ENCODE measurements around the gene CRACR2A.

CRACR2A gene

DNA sequence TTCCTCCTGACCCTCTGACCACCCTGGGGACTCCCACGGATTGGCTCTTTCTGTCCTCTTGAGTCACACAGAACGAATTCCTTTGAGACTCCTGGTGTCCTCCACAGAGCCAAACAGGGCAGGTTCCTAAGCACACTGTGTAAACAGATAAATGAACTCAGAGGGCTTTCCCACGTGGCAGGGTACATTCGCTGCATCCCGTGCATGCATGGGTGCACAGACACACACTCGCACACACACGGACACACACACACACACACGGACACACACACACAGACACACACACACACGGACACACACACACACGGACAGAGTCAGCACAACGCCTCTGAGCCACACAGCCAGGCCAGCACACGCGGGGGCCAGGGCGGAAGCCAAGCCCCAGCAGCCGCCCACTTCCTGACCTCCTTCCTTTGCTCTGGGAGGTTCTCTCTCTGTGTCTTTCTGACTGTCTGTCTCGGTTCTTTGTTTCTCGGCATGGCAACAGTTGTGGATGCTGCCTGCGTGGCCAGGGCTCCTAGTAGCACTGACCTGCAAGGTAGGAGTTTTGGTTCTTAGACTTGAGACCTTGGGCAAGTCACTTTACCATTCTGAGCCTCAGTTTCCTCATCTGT, 706 bp downstream of the CRACR2A start:
- DNase-seq, result peak; percentile 85

DNA sequence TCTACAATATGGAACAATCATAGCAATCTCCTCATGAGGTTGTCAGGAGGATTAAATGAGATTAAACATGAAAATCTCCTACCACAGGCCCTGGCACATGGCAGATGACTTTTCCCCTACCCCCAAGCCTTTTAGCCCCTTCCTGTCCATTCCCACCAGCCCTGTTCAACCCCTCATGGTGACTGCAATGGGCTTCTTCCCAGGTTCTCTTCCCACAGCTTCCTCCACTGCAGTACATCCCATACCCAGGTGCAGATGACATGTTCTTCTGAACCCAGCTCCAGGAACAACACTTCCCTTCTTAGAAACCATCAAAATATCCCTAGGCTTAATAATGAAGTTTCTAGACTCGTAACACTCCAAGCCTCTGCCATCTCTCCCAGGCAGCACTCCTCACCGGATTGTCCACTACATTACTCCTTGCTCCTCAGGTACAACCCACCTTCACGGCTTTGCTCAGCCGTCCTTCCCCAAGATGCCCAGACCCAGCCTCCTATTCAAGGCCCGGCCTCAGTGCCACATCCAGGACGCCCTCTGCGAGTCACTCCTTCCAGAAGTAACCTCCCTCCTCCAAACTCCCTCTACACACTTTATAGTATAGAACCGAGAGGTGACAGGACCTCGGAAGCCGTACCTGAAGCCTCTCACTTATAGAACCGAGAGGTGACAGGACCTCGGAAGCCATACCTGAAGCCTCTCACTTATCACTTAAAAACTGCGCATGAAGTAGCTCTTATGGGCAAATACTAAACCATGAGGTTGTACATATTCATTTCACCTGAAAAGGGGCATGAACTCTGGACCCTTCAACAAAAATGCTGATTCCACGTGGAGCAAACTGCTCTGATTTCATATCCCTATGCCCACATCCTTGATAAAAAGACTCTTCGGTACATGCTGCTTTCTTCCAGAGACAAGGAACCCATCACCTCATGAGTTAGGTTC, 1.5 kb downstream of the CRACR2A start:
- DNase-seq, result peak; percentile 26

DNA sequence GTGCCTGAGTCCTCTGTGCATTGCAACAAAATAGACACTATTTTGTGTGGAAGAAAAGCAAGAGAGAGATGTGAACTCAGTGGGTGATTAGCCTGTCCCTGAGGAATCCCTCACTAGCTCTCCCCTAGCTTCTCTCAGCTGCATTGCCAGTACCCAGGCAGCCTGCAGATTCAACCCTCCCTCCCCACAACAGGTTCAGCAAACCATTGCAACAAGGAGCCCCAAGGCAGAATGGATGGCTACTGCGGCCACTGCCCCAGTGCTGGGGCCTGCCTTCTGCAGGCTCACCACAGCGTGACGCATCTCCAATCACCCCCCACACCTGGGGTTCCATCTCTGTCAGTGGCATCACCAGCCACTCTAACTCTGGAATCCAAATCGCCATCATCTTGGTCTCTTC, 2.3 kb downstream of the CRACR2A start:
- no peak for DNase-seq

DNA sequence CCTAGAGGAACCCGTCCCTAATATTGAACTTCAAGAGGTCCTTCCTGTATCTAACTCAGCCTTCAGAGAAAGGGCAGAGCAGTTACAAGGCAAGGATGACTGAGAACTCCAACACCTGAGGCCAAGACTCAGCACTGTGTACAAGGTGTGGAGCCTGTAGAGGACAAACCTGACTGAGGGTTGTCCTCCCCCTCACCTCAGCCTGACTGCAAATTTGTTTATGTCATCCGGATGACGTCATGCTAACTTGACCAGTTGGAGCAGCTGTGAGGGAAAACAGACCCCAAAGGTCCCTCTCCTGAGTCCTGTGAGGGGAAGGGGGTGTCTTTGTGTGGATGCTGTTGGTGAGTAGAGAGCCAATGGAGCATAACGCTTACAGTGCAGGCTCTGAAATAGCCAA, 4.3 kb downstream of the CRACR2A start:
- no peak for DNase-seq

DNA sequence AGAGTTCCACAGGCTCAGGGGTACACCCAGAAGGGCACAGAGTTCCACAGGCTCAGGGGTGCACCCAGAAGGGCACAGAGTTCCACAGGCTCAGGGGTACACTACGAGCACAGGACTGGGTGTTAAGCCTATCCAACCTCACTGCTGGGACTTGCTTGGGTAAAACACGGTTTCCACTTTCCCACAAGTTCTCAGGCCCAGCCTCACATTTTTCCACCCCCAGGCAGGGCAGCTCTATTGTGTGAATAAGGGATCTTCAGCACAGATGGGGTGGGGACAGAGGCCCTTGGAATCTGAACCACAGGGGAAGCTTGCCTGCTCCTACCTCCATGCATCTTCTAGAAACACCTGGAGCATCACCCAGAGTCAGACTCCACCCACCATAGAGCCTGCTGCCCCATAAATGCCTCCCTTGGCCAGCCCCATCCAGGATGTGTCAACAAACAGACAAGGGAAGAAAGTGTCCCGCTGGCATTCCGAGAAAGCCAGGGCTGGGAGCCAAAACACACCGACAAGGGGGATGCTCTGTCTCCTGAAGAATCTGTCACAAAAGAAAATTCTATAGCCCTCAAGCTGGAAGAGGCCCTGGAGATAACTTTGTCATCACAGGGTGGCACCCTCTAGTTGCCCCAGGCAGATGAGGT, 4.8 kb downstream of the CRACR2A start:
- DNase-seq, result no peak

DNA sequence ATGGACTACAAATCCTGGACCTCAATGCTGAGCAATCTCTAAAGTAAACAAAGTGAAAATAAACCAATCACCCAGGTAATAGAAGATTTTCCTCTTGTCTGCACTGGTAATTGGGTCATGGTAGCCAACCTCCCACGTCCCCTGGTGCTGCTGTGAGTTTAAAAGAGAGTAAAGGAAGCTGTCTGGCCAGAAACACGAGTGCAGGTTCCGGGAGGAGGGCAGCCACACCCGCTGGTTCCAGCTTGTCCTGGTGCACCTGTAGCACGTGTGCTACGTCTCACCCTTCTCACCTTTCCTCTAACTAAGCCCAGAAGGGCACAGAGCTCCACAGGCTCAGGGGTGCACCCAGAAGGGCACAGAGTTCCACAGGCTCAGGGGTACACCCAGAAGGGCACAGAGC, 5.4 kb downstream of the CRACR2A start:
- DNase-seq, result peak; percentile 21

DNA sequence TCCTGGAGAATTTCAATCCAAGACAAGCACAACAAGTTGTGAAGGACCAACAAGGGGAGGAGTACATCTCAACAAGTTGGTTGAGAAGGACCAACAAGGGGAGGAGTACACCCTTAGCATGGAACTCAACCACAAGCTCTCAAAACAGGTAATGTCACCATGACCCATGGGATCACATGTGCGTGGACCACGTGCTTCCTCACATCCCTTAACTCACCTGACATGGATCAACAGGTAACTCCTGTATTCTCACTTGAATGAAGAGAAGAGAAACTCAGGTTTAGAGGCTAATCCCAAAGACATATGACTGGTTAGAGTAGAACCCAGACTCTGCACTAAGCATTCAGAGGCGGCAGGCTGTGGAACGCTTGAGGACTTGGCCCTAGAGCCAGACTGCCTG, 6.2 kb downstream of the CRACR2A start:
- DNase-seq, result no peak

DNA sequence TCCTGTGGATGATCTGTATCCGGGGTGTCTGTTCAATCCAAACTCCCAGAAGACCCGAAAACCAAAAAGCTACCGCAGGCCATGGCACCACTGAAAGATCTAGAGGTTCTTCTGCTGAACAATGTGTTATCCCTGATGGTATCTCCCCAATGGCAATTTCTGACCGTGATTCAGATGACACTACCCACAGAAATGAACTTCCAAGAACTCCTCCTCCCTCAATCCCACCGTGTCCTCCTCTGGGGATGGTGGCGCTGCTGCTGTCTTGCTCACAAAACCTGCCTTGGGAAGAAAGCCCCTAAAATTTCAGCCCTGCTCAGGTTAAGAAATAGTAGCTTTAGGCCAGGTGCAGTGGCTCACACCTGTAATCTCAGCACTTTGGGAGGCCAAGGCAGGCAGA, 7.8 kb downstream of the CRACR2A start:
- peak; percentile 43 for DNase-seq

DNA sequence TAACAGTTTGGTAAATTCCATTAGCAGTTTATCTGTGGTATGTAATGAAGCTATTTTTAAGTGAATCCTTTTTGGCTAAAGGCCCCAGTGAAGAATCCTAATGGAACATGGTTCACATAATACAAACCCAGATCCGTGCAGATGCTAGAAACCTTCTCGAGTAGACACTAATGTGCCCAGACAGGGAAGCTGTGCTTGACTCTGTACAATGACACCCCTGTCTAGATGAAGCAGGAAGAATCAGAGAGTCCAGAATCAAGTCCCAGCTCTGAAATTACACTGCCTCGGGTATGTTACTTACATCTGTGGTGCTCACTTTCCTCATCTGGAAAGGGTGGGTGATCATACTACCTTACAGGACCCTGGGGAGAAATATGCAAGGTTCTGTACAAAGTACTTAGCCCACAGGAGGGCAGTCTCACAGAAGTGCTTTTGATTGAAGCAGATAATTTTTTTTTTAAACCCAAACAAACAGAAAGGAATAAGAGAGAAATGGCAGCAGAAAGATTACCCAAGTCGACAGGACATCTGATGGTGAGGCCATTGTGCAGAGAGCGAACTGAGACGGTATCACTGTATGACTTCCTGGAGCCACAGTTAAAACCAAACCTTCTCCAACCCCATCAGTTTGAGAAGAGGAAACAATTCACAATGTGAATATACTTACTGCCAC, 8.5 kb downstream of the CRACR2A start:
- DNase-seq, result peak; percentile 49

DNA sequence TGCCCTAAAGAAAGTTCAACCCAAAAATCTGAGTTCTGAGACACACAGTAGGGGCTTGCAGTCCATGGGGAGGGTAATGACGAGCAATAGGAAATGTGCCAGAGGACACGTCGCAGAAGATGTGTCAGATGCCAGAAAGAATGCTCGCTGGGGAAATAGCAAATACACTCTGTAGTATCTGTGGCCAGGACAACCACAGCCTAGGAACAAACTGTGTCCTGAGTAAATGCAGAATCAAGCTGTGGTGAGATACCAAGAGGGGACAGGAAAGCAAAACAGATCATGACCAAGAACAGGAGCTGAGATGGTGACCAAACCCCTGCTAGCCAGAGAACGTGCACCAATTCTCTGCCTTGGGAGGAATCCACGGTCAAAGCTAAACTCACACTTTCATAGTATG, 9.1 kb downstream of the CRACR2A start:
- DNase-seq, result peak; percentile 91

DNA sequence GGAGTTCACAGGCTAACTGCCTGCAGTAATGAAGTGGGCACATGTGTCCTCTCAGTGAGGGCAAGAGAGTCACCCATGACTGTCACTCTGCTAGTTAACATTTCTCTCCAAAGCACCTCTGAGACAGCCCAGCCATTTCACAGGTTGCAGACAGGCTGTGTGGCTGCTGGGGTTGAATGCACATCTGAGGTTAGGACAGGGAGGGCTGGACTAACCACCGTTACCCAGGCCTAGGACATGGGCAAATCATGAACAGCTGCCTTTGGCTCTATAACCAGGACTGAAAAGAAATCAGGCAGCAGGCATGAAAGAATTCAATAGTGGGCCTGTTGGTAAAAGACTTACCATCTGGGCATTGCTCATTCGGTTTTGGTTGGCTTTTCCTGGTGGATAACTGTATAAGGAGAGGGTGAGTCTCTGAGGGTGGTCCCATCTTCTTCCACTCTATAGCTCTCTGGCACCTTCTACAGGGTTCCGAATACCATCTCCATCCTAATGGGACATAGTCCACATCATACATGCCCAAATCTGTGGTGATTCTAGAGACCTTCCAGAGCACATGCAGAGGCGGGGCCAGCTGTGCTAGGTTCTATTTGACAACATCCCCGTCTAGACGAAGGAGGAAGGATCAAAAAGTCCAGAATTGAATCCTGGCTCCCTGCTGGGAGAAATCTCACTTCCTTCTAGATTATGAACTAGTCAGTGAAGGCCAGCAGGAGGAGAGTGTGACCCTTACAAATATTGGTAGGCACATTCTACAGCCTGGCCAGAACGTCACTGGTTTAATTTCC, 10.8 kb downstream of the CRACR2A start:
- no peak for DNase-seq

DNA sequence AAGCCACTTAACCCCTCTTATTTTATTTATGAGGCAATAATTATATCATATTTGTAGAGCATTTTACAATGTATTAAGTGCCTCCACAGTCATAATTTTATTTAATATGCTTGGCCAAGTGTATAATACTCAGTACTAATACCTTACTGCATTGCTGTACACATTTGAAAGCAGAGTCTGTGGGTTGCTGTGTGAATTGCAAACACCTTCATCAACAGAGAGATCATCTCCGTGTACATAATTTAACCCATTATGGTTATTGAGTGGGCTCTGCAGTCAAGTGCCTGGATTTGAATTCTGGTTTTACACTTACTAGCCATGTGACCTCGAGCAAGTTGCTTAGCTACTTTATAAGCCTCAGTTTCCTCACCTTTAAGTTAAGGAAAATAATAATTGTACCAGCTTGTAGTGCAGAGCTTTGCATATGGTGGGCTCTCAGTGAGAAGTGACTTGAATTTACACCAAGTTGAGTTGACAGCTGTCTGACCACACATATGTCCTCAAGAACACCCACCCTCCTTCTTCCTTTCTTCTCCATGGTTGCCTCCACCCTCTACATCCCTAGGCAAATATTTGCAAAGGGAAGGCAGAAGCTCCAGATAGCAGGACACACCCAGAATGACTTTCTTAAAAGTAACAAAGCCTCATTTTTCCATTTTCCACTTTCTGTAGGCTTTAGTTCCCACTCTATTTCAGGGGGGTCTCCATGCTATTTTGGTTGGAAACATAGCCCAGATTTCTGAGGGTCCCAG, 12.3 kb downstream of the CRACR2A start:
- DNase-seq, result no peak

DNA sequence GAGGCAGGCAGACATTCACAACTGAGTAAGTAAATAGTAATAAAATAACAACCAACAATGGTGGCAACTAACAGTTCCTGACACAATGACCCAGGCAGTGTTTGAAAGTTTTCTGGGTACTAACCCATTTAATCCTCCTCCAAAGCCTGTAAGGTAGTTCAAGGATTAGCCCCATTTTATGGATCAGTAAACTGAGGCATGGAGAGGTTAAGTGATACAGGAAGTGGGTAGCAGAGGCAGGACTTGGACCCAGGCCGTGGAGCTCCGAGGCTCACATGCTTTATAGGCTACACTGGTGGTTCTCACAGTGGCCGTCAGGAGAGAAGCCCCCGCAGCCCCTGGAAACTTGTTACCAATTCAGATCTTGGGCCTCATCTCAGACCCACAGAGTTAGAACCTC, 17.5 kb downstream of the CRACR2A start:
- DNase-seq, result no peak

DNA sequence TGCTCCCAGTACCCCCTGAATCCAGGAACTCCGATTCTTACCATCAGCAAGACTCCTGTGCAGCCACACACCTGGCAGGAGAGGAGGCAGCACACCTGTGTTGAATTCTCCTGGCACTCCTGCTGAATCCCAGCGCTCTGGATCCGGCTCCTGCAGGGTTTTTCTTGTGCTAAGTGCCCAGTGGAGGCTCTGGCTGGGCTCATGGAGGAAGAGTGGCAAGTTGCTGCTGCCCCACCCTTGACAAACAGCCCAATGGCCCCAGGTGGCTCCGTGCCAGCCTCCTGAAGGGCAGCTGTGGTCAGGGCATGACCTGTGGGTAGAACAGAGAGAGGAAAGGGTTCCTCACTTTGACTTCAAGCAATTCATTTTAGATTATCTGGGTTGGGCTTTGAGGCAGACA, 20.0 kb downstream of the CRACR2A start:
- DNase-seq, result no peak

DNA sequence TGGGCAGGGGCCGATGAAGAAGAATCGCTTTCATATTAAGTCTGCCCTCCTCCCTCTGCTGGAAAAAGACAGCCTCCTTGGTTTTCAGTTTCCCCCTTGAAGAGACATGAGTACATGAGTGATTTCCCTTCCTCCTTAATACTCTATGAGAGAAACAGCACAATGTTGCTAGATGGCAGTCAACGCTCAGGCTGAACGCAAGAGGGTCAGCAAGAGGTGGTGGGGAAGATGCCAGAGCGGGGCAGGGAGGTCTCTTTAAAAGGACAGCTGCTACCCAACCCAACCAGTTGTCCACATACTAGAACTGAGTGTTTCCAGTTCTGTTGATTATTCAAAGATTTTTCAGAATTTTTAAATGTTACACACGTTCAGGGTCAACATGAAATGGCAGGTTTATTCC, 22.8 kb downstream of the CRACR2A start:
- no peak for DNase-seq

DNA sequence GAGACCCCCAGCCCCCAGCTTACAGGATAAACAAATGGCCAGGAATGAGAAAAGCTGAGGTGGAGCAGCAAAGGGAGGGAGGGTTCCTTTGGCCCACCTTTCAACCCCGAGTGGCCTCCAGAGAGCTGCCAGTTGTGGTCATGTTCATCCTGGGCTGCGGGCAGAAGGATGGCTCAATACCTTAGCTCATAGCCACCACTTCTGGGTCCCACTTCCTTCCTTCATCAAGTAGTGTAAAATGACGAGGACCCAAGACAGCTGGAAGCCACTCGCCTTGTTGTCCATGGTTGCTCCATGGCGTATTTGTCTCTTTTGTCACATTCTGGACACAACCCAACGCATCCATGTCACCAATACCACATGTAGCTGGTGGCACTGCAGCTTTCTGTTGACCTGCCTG, 24.2 kb downstream of the CRACR2A start:
- DNase-seq, result peak; percentile 75

DNA sequence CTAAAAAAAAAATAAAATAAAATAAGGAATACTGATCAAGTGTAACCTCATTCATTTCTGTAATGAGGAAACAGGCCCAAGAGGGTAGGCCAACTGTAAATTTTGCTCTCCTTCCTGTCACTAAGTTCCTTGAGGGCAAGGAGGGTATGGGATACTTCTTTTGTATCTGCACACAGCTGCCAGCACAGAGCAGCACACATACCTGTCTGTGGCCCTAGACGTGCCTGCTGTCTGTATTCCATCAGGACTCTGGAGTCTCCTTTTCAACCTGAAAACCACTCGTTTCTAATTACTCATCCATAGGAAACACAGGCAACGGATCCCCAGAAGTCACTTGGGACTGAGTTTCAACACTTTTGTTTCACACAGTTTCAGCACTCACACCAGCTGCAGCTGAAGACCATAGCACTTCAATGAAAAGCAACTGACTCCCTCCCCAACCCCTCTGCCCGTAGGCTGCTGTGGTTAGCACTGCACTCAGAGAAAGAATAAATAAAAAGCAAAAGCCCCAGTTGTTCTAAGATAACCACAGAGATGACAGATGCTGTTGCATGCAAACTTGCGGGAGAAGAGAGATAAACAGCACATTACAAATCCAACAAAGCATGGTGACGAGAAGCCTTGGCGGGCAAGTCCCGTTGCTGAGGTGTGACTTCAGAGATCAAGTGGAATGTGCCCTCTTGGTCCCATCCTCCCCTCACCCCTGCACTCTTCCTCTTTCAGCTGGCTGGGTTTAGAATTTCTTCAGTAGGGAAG, 24.9 kb downstream of the CRACR2A start:
- DNase-seq, result peak; percentile 86

DNA sequence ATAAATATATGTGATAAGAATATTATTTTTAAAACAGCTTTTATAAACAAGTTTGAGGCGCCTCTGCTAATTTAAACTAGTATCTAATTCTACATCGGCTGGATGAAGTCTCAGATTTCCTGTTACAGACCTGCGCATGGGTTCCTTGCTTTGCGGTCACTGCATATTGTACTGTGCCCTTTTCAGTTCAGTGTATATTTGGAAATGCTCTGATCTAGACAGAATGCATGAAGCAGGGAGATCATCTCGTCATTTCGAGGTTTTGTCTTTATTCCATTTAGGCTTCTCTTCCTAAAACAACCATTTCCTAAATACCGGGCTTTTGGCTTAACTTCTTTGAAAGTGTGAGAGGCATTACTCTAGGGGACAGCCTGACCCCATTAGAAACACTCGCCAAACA, 25.6 kb downstream of the CRACR2A start:
- DNase-seq, result no peak

DNA sequence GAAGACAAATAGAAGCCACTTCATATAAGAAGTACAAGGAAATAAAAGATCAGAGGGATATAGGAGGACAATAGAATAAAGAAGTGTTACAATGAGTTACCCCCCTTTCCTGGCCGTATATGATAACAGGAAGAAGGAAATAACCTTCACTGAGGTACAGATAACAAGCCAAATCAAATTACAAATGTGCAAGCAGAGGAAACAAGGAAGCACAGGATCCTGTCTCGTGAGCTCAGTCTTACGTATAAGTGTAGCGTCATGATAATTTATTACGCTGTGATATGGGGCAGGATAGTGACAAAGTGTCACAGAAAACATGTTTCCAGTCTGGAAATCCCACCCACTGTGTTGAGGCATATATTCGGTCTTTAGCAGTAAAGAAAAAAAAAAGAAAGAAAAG, 26.5 kb downstream of the CRACR2A start:
- no peak for DNase-seq

DNA sequence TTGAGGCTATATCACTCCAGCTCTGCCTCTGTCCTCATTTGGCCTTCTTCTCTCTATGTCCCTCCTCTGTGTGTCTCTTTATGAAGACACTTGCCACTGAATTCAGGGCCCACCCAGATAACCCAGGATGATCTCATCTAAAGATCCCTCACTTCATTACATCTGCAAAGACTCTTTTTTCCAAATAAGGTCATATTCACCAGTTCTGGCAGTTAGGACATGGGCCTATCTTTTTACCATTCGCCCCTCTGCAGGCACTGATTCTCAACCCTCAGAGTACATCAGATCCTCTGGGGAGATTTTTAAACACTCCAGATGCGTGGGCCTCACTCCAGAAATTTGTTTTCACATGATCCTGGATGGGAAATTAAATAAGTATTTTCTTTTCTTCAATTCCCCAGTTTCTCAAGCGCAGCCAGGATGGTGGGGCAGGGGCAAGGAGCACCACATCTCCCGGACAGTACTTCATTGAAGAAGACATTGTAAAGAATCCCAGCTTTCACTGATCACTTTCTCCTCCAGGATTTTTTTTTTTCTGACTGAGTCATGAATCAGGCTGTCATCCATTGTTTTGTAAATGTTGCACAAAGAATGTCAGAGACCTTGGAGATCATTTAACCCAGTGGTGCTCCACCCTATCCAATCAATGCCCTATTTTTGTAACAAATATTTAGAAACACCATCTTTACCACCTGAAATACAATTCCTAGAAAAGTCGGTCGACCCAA, 27.4 kb downstream of the CRACR2A start:
- no peak for DNase-seq

Measured in activated CD4-positive, alpha-beta T cell treated with anti-CD3 and anti-CD28 coated beads, Interleukin-2, Interleukin-6, amounts not matched to agents 100 ng/mL and 50 ng/mL, durations not matched to agents 16 hours and 8 hours (primary cell).